ENCODE results near the gene DHX38. TPM values are rescaled to one million over a fixed set of nuclear protein-coding genes. Genes with fewer than 3 reads are reported as not detected.
A peak's percentile ranks its signal among the peaks of the same experiment; 100 is the strongest.

The DHX38 gene
- total RNA-seq, 3 donors from 2014 or later = 50.2 to 60.6 (median 53.7) TPM

DNA sequence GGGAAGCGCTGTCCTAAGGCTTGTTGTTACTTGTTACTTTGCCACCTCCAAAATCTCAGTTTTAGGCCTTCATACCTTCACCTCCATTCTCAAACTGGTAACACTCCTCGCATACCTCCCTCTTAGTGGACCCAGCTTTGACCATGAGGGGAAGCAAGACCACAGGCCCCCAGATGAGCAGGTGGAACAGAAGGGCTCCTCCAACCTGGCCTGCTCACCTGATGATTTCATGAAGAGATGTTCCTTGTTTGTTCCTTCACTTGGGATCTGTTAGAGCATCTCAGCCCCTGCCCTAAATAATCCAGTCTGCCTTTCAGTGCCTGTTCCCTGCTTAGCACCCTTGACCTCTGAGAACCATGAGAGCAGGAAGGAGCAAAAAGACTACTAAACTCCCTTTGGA is 28.7 kb downstream of the DHX38 start:
- Histone ChIP-seq H3K9me3 (no peaks in the 10 kb centered on the region), H3K4me1 (no peaks in the 10 kb centered on the region), H3K4me3 (no peak overlapping the region), H3K36me3 (no peaks in the 10 kb centered on the region), H3K27me3 (no peaks in the 10 kb centered on the region), H3K27ac (no peak overlapping the region)
- no peak for TF ChIP-seq POLR2A (IDR thresholded peaks at IDR 0.05)
- no peak for TF ChIP-seq POLR2AphosphoS5 (IDR thresholded peaks at IDR 0.05)
- TF ChIP-seq, protein P1, sequence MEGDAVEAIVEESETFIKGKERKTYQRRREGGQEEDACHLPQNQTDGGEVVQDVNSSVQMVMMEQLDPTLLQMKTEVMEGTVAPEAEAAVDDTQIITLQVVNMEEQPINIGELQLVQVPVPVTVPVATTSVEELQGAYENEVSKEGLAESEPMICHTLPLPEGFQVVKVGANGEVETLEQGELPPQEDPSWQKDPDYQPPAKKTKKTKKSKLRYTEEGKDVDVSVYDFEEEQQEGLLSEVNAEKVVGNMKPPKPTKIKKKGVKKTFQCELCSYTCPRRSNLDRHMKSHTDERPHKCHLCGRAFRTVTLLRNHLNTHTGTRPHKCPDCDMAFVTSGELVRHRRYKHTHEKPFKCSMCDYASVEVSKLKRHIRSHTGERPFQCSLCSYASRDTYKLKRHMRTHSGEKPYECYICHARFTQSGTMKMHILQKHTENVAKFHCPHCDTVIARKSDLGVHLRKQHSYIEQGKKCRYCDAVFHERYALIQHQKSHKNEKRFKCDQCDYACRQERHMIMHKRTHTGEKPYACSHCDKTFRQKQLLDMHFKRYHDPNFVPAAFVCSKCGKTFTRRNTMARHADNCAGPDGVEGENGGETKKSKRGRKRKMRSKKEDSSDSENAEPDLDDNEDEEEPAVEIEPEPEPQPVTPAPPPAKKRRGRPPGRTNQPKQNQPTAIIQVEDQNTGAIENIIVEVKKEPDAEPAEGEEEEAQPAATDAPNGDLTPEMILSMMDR (IDR thresholded peaks at IDR 0.05) = no peak
- no peak for DNase-seq (ENCODE audit: low spot score in 2 of 2)
- intact Hi-C loops (cut with DNase I; ENCODE audit: low total_unique reads) = no loop called here

DNA sequence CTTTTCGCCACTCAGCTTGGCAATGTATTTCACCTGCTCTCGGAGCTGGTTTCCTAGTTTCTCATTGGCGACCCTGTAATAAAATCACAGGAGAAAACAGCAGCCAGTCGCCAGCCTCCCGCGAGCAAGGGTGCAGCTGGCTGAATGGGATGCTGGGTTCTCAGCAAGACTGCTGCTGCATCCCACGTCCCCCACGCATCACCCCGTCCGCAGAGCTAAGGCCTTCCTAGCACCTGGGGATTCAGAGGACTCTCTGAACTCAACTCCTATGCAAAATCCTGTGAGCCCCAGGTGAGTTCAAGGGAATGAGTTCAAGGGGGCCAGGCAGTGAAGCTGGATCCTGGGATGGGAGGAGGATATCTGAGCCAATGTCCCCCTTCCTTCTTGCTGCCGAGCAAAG is 29.3 kb downstream of the DHX38 start:
- TF ChIP-seq, protein P1 (IDR thresholded peaks at IDR 0.05) = no peak
- TF ChIP-seq POLR2AphosphoS5 (IDR thresholded peaks at IDR 0.05) (no peak), POLR2A (IDR thresholded peaks at IDR 0.05) (no peak)
- no peaks in the 10 kb centered on the region for H3K27me3 ChIP-seq
- H3K4me1 ChIP-seq = no peaks in the 10 kb centered on the region
- no peak overlapping the region for H3K4me3 ChIP-seq
- H3K36me3 ChIP-seq = no peaks in the 10 kb centered on the region
- no peak overlapping the region for H3K27ac ChIP-seq
- H3K9me3 ChIP-seq = no peaks in the 10 kb centered on the region
- no peak for DNase-seq (ENCODE audit: low spot score in 2 of 2)
- intact Hi-C loops (cut with DNase I; ENCODE audit: low total_unique reads) = no loop called here

DNA sequence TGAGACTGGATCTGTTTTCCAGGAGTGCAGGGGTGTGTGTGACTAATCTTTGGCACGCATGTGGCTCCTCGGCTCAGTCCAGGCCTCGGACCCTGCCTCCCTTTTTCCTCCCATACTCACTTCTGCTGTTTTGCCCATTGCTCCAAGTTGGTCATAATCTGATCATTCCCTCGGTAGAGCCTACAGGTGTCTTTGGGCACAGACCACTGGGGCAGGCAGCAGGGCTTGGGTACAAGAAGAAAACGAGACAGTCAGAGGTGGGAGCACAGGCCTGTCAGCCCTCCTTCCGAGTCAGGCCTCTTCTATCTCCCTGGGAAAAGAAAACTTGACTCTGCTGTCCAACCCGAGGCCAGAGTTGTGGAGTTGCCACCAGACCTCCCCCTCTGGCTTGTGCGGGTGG is 29.8 kb downstream of the DHX38 start:
- intact Hi-C loops (cut with DNase I; ENCODE audit: low total_unique reads) = no loop called here
- no peaks in the 10 kb centered on the region for H3K4me1 ChIP-seq
- no peak for DNase-seq (ENCODE audit: low spot score in 2 of 2)
- TF ChIP-seq, protein P1 (IDR thresholded peaks at IDR 0.05) = no peak
- TF ChIP-seq POLR2AphosphoS5 (IDR thresholded peaks at IDR 0.05) = no peak
- TF ChIP-seq POLR2A (IDR thresholded peaks at IDR 0.05) = no peak
- no peaks in the 10 kb centered on the region for H3K27me3 ChIP-seq
- no peak overlapping the region for H3K27ac ChIP-seq
- H3K4me3 ChIP-seq = no peak overlapping the region
- no peaks in the 10 kb centered on the region for H3K9me3 ChIP-seq
- no peaks in the 10 kb centered on the region for H3K36me3 ChIP-seq

DNA sequence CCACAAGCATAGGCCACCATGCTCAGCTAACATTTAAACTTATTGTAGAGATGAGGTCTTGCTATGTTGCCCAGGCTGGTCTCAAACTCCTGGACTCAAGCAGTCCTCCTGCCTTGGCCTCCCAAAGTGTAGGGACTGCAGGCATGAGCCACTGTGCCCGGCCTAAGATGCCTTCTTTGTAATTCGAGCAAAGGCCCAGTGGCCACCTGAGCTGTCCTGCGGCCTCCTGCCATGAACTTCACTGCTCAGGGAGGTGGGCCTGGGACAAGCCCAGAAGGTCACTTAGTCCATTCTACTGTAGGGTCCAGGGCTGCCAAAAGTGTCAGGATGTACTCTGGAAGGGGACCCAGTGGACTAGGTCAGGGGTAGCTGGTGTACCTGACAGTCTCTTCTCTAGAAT is 30.5 kb downstream of the DHX38 start:
- Histone ChIP-seq H3K36me3 (no peaks in the 10 kb centered on the region), H3K4me3 (no peak overlapping the region), H3K9me3 (no peaks in the 10 kb centered on the region), H3K27me3 (no peaks in the 10 kb centered on the region), H3K27ac (no peak overlapping the region), H3K4me1 (no peaks in the 10 kb centered on the region)
- TF ChIP-seq, protein P1 (IDR thresholded peaks at IDR 0.05) = no peak
- TF ChIP-seq POLR2A (IDR thresholded peaks at IDR 0.05) = no peak
- no peak for TF ChIP-seq POLR2AphosphoS5 (IDR thresholded peaks at IDR 0.05)
- no peak for DNase-seq (ENCODE audit: low spot score in 2 of 2)
- intact Hi-C loops (cut with DNase I; ENCODE audit: low total_unique reads) = no loop called here

DNA sequence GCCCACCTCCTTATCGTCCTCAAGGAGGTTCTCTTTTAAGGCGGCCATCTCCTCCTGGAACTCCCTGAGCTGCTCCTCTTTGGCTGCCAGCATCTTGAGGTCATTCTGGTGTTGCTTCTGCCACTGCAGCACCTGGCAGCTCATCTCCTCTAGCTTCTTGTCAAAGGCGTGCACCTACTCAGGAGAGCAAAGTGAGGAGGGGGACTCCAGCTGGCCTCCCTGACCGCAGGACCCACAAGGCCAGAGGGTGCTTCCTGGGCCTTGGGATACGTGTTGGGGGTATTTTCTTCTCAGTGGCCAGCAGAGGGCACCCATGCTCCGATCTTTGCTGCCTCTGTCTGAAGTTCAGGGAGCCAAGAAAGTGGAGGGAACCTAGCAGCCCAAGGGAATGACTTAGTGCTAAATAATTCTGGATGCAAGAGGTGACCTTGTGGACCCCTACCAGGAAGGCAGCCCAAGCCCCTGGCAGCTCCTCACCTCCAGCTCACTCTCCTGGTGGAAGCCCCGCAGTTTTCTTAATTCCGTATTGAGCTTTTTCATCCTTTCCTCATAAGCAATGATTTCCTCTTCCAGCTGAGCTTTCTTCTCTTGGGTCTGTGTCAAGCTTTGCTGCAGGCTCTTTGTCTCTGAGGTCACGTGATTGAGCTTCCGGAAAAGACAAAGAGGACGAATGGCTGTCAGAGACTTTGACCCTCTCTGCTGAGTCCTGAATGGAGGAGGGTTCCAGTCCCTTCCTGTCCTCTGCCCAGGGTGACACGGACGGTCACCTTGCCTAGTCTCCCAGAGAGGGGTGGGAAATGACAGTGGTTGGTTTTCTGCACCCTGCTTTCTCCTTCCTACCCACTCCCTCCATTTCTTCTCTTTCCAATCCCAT is 31.4 kb downstream of the DHX38 start:
- peak; percentile 30 to 67 for DNase-seq (ENCODE audit: low spot score in 2 of 2)
- peak overlapping the region in 1 of 2 donors; percentile 21 for H3K27ac ChIP-seq
- H3K27me3 ChIP-seq = no peaks in the 10 kb centered on the region
- intact Hi-C loops (cut with DNase I; ENCODE audit: low total_unique reads) = no loop called here
- H3K4me3 ChIP-seq = no peak overlapping the region
- no peak for TF ChIP-seq POLR2A (IDR thresholded peaks at IDR 0.05)
- TF ChIP-seq, protein P1 (IDR thresholded peaks at IDR 0.05) = peak; percentile 26 to 72 (median 68)
- H3K4me1 ChIP-seq = no peaks in the 10 kb centered on the region
- no peaks in the 10 kb centered on the region for H3K9me3 ChIP-seq
- no peaks in the 10 kb centered on the region for H3K36me3 ChIP-seq

Data from breast epithelium (tissue), 4 donors.